DND-41 (cell line): ENCODE measurements around the gene MYH14.

ENCODE experiments used
- ATAC-seq: fragments of 200-7000 bp; cut with Tn5 transposase; 3 replicates; pipeline ENCODE4 v1.9.1; 2021; ENCODE audit warnings: low read depth; ENCODE audit not compliant: insufficient read depth
- DNase-seq: peaks from one replicate; pipeline ENCODE4 v3.0.0-alpha.2; 2020
- H2AFZ ChIP-seq: 2 replicates; pipeline ENCODE4 v1.6.0; 2012; ENCODE audit warnings: low read depth, low read length
- H3K27ac ChIP-seq: 2 replicates; pipeline ENCODE4 v1.5.1; 2012; ENCODE audit warnings: low read length, inconsistent platforms
- H3K27me3 ChIP-seq: fragments of 200-600 bp; sonication (generic); 2 replicates; pipeline ENCODE4 v1.6.0; 2012; ENCODE audit warnings: low read length, mild to moderate bottlenecking, inconsistent platforms; ENCODE audit not compliant: insufficient read depth, poor library complexity
- H3K36me3 ChIP-seq: 2 replicates; pipeline ENCODE4 v1.5.1; 2012; ENCODE audit warnings: low read length, inconsistent platforms; ENCODE audit not compliant: insufficient read depth
- H3K4me1 ChIP-seq: 2 replicates; pipeline ENCODE4 v1.5.1; 2012; ENCODE audit warnings: mild to moderate bottlenecking, low read length; ENCODE audit not compliant: insufficient read depth
- H3K4me2 ChIP-seq: 2 replicates; pipeline ENCODE4 v1.6.0; 2012; ENCODE audit warnings: mild to moderate bottlenecking, moderate library complexity, low read length, inconsistent platforms; ENCODE audit not compliant: insufficient read depth
- H3K4me3 ChIP-seq, 2 experiments: fragments of 200-600 bp in 1 of 2; shearing (Covaris generic) in 1 of 2; 2 replicates each; pipeline ENCODE4 v1.5.1; 2012 to 2016; ENCODE audit warnings: inconsistent platforms in 2 of 2, low read length in 2 of 2, mild to moderate bottlenecking in 2 of 2, low read depth in 1 of 2, moderate library complexity in 1 of 2
- H3K79me2 ChIP-seq: 2 replicates; pipeline ENCODE4 v1.6.0; 2012; ENCODE audit warnings: low read length, inconsistent platforms; ENCODE audit not compliant: insufficient read depth
- H3K9ac ChIP-seq: 2 replicates; pipeline ENCODE4 v1.6.0; 2012; ENCODE audit warnings: low read depth, mild to moderate bottlenecking, inconsistent platforms, low read length, moderate library complexity
- H3K9me3 ChIP-seq: 2 replicates; pipeline ENCODE4 v1.5.1; 2012; ENCODE audit warnings: low read length, moderate library complexity, mild to moderate bottlenecking, inconsistent platforms; ENCODE audit not compliant: insufficient read depth, severe bottlenecking
- H4K20me1 ChIP-seq: 2 replicates; pipeline ENCODE4 v1.6.0; 2012; ENCODE audit warnings: low read length; ENCODE audit not compliant: insufficient read depth
- EZH2 ChIP-seq: IDR thresholded peaks from 3 replicates; pipeline ENCODE4 v1.6.1; 2012; ENCODE audit warnings: borderline replicate concordance, low read depth, mild to moderate bottlenecking, moderate library complexity, low read length, inconsistent platforms; ENCODE audit not compliant: severe bottlenecking
- TF ChIP-seq, protein P1 (sequence below): IDR thresholded peaks from 2 replicates; pipeline ENCODE4 v1.5.1; 2012; ENCODE audit warnings: borderline replicate concordance, low read length, moderate library complexity, mild to moderate bottlenecking; ENCODE audit not compliant: poor library complexity, severe bottlenecking; ENCODE audit errors: extremely low read depth

Gene MYH14

DNA sequence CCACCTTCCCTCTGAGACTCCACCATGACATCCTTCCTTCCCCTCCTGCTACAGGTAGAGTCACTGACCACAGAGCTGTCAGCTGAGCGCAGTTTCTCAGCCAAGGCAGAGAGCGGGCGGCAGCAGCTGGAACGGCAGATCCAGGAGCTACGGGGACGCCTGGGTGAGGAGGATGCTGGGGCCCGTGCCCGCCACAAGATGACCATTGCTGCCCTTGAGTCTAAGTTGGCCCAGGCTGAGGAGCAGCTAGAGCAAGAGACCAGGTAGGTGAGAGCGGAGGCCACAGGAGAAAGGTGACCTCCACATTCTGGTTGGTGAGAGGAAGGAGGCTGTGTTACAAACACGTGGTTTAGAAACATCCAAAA lies 98.2 kb downstream of the MYH14 start:
- DNase-seq (no peak), ATAC-seq (no peak)
- Histone ChIP-seq H3K9me3 (no peaks in the 10 kb centered on the region), H3K27ac (no peak overlapping the region), H3K9ac (no peak overlapping the region), H3K4me2 (no peak overlapping the region), H3K27me3 (no peaks in the 10 kb centered on the region), H2AFZ (no peak overlapping the region), H3K79me2 (no peaks in the 10 kb centered on the region), H4K20me1 (no peaks in the 10 kb centered on the region), H3K4me1 (no peaks in the 10 kb centered on the region), H3K36me3 (no peaks in the 10 kb centered on the region), H3K4me3 (no peak overlapping the region)
- TF ChIP-seq, protein P1, sequence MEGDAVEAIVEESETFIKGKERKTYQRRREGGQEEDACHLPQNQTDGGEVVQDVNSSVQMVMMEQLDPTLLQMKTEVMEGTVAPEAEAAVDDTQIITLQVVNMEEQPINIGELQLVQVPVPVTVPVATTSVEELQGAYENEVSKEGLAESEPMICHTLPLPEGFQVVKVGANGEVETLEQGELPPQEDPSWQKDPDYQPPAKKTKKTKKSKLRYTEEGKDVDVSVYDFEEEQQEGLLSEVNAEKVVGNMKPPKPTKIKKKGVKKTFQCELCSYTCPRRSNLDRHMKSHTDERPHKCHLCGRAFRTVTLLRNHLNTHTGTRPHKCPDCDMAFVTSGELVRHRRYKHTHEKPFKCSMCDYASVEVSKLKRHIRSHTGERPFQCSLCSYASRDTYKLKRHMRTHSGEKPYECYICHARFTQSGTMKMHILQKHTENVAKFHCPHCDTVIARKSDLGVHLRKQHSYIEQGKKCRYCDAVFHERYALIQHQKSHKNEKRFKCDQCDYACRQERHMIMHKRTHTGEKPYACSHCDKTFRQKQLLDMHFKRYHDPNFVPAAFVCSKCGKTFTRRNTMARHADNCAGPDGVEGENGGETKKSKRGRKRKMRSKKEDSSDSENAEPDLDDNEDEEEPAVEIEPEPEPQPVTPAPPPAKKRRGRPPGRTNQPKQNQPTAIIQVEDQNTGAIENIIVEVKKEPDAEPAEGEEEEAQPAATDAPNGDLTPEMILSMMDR: no peak
- no peak for TF ChIP-seq EZH2

DNA sequence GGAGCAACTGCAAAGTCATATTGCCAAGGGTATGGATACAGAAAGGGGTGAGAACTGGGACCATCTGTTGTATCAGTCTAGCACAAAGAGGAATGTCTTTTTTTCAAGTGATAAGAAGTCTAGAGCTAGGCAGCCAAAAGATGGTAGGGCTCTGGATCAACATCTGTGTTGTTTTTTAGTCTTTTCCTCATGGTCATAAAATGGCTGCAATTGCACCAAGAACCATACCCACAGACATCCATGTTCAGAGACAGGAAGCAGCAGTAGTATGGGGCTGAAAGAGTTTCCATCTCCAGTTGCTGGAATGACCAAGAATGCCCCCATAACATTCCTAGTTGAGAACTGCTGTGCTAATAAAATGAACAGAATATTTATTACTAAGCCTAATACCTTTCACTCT lies 100.1 kb downstream of the MYH14 start:
- DNase-seq (no peak), ATAC-seq (no peak)
- no peaks in the 10 kb centered on the region for H3K79me2 ChIP-seq
- no peak overlapping the region for H3K4me2 ChIP-seq
- H3K9me3 ChIP-seq: no peaks in the 10 kb centered on the region
- no peaks in the 10 kb centered on the region for H3K4me1 ChIP-seq
- H3K4me3 ChIP-seq: no peak overlapping the region
- no peak overlapping the region for H3K9ac ChIP-seq
- TF ChIP-seq, protein P1: no peak
- TF ChIP-seq EZH2: no peak
- no peaks in the 10 kb centered on the region for H3K36me3 ChIP-seq
- no peak overlapping the region for H2AFZ ChIP-seq
- H3K27ac ChIP-seq: no peak overlapping the region
- H4K20me1 ChIP-seq: no peaks in the 10 kb centered on the region
- H3K27me3 ChIP-seq: peaks cover 6% of the 10 kb centered on the region

DNA sequence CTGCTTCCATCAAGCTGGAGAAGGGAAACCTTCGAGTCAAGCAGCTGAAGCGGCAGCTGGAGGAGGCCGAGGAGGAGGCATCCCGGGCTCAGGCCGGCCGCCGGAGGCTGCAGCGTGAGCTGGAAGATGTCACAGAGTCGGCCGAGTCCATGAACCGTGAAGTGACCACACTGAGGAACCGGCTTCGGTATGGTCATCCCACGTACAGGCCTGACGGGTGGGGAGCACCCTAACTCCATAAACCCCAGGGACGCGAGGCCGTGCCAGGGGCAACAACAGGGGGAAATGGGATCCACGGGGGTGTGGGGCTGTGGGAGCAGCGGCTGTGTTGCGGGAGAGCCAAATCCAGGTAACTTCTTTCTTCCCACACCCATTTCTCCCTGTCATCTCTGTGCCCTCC lies 105.6 kb downstream of the MYH14 start:
- Histone ChIP-seq H3K4me2 (no peak overlapping the region), H4K20me1 (no peaks in the 10 kb centered on the region; the same call in 1 of the 2 replicates), H3K36me3 (no peaks in the 10 kb centered on the region), H3K27me3 (peaks cover 6% of the 10 kb centered on the region), H3K79me2 (no peaks in the 10 kb centered on the region), H3K9me3 (no peaks in the 10 kb centered on the region), H3K4me3 (no peak overlapping the region), H3K27ac (no peak overlapping the region), H3K4me1 (no peaks in the 10 kb centered on the region), H2AFZ (no peak overlapping the region), H3K9ac (no peak overlapping the region)
- TF ChIP-seq, protein P1: no peak
- no peak for TF ChIP-seq EZH2
- DNase-seq (no peak), ATAC-seq (no peak)
